ENCODE measurements around the gene ISM1. TPM values are rescaled to one million over a fixed set of nuclear protein-coding genes. Genes with fewer than 3 reads are reported as not detected.

The ISM1 gene
- total and polyA plus RNA-seq, 2 donors (not counting 1 experiment from before 2014, with no cell fraction given) = 0.10 to 0.17 TPM

GRCh38 chr20:13202565-13202964 is 18.5 kb upstream of the ISM1 start:
- H3K36me3 ChIP-seq (ENCODE audit: control insufficient read depth, insufficient read depth, low read length) = no peaks in the 10 kb centered on the region
- H3K4me1 ChIP-seq (ENCODE audit: control insufficient read depth, extremely low read depth, insufficient read depth, low read length) = no peaks in the 10 kb centered on the region
- H3K27ac ChIP-seq (ENCODE audit: insufficient read depth, low read length) = no peak overlapping the region
- no peak for DNase-seq (ENCODE audit: low read depth in 2 of 2)
- H3K79me2 ChIP-seq (ENCODE audit: control insufficient read depth, insufficient read depth, low read length) = no peaks in the 10 kb centered on the region
- no peaks in the 10 kb centered on the region for H3K27me3 ChIP-seq (ENCODE audit: control insufficient read depth, insufficient read depth, low read length)
- H3K4me2 ChIP-seq (ENCODE audit: extremely low read depth, insufficient read depth, low read length) = no peak overlapping the region
- H4K20me1 ChIP-seq (ENCODE audit: control insufficient read depth, extremely low read depth, insufficient read depth, low read length) = no peaks in the 10 kb centered on the region
- no peak overlapping the region for H3K4me3 ChIP-seq (replicated peaks in 1 of 4; ENCODE audit: control extremely low read depth in 1 of 4, insufficient read depth in 1 of 4, low read depth in 3 of 4, low read length in 4 of 4)
- TF ChIP-seq EZH2 (IDR thresholded peaks at IDR 0.05; ENCODE audit: low read length, missing control alignments) (no peak), CTCF (conservative IDR thresholded peaks at IDR 0.05 in 1 of 2, IDR thresholded peaks at IDR 0.05 in 1 of 2; ENCODE audit: low read depth in 1 of 2, low read length in 2 of 2) (no peak)
- H3K9me3 ChIP-seq (ENCODE audit: control insufficient read depth, insufficient read depth, low read depth, low read length) = no peaks in the 10 kb centered on the region
- no peak overlapping the region for H3K9ac ChIP-seq (ENCODE audit: insufficient read depth, low read length)
- H2AFZ ChIP-seq (ENCODE audit: low read length) = no peak overlapping the region

- Histone ChIP-seq H3K4me2 (ENCODE audit: extremely low read depth, insufficient read depth, low read length) (no peak overlapping the region), H3K9me3 (ENCODE audit: control insufficient read depth, insufficient read depth, low read depth, low read length) (no peaks in the 10 kb centered on the region), H3K4me3 (replicated peaks in 1 of 4; ENCODE audit: control extremely low read depth in 1 of 4, insufficient read depth in 1 of 4, low read depth in 3 of 4, low read length in 4 of 4) (no peak overlapping the region), H3K36me3 (ENCODE audit: control insufficient read depth, insufficient read depth, low read length) (no peaks in the 10 kb centered on the region), H3K27me3 (ENCODE audit: control insufficient read depth, insufficient read depth, low read length) (no peaks in the 10 kb centered on the region), H2AFZ (ENCODE audit: low read length) (no peak overlapping the region), H3K79me2 (ENCODE audit: control insufficient read depth, insufficient read depth, low read length) (no peaks in the 10 kb centered on the region), H3K9ac (ENCODE audit: insufficient read depth, low read length) (no peak overlapping the region), H3K4me1 (ENCODE audit: control insufficient read depth, extremely low read depth, insufficient read depth, low read length) (no peaks in the 10 kb centered on the region), H4K20me1 (ENCODE audit: control insufficient read depth, extremely low read depth, insufficient read depth, low read length) (no peaks in the 10 kb centered on the region), H3K27ac (ENCODE audit: insufficient read depth, low read length) (no peak overlapping the region)
- TF ChIP-seq CTCF (conservative IDR thresholded peaks at IDR 0.05 in 1 of 2, IDR thresholded peaks at IDR 0.05 in 1 of 2; ENCODE audit: low read depth in 1 of 2, low read length in 2 of 2) (no peak), EZH2 (IDR thresholded peaks at IDR 0.05; ENCODE audit: low read length, missing control alignments) (no peak)
- no peak for DNase-seq (ENCODE audit: low read depth in 2 of 2)
Observed at GRCh38 chr20:13205425-13205824, 15.6 kb upstream of the ISM1 start.

GRCh38 chr20:13205848-13206434 is 15.1 kb upstream of the ISM1 start:
- H2AFZ ChIP-seq (ENCODE audit: low read length) = no peak overlapping the region
- H3K27me3 ChIP-seq (ENCODE audit: control insufficient read depth, insufficient read depth, low read length) = no peaks in the 10 kb centered on the region
- H3K79me2 ChIP-seq (ENCODE audit: control insufficient read depth, insufficient read depth, low read length) = no peaks in the 10 kb centered on the region
- no peak overlapping the region for H3K9ac ChIP-seq (ENCODE audit: insufficient read depth, low read length)
- TF ChIP-seq CTCF (conservative IDR thresholded peaks at IDR 0.05 in 1 of 2, IDR thresholded peaks at IDR 0.05 in 1 of 2; ENCODE audit: low read depth in 1 of 2, low read length in 2 of 2) (no peak), EZH2 (IDR thresholded peaks at IDR 0.05; ENCODE audit: low read length, missing control alignments) (no peak)
- no peaks in the 10 kb centered on the region for H3K36me3 ChIP-seq (ENCODE audit: control insufficient read depth, insufficient read depth, low read length)
- H3K4me2 ChIP-seq (ENCODE audit: extremely low read depth, insufficient read depth, low read length) = no peak overlapping the region
- no peak overlapping the region for H3K4me3 ChIP-seq (replicated peaks in 1 of 4; ENCODE audit: control extremely low read depth in 1 of 4, insufficient read depth in 1 of 4, low read depth in 3 of 4, low read length in 4 of 4)
- no peak overlapping the region for H3K27ac ChIP-seq (ENCODE audit: insufficient read depth, low read length)
- no peaks in the 10 kb centered on the region for H4K20me1 ChIP-seq (ENCODE audit: control insufficient read depth, extremely low read depth, insufficient read depth, low read length)
- DNase-seq (ENCODE audit: low read depth in 2 of 2) = no peak
- H3K4me1 ChIP-seq (ENCODE audit: control insufficient read depth, extremely low read depth, insufficient read depth, low read length) = no peaks in the 10 kb centered on the region
- H3K9me3 ChIP-seq (ENCODE audit: control insufficient read depth, insufficient read depth, low read depth, low read length) = no peaks in the 10 kb centered on the region
